Measurements from ENCODE around the gene EHF. TPM values are rescaled to one million over a fixed set of nuclear protein-coding genes. Genes with fewer than 3 reads are reported as not detected.
"Not testable (repeated sequence)": the region's sequence is repeated elsewhere in the genome, so short reads cannot be mapped to it uniquely, and the experiment has no call there.

Gene EHF
- total RNA-seq, 4 donors from 2014 or later = 0.13 to 30.0 (median 1.0) TPM

DNA sequence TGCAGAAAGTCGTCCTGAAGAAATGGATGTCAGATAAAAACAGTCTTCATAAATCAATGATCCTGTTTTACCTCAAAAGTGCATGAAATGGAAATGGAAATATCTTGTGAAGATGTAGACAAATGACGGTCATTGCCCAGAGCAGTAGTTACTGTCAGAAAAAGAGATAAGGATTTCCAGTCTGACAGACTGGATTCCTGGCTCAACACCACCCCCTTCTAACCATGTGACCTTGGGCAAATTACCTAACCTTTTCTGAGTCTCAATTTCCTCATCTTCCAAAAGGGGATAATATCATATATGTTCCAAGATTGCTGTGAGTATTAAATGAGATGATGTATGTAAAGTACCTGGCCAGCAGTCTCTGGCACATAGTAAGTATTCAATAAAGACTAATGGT is 32.9 kb upstream of the EHF start:
- H3K4me1 ChIP-seq = peaks cover 0 to 6% (median 0%) of the 10 kb centered on the region in 3 donors
- no peaks in the 10 kb centered on the region for H3K36me3 ChIP-seq
- no peak overlapping the region for H3K27ac ChIP-seq
- peaks cover 0 to under 1% (median 0%) of the 10 kb centered on the region in 3 donors for H3K9me3 ChIP-seq
- ATAC-seq = no peak
- WGBS, 2 donors (ENCODE audit: low coverage in 1 of 2) = 46% methylated on average over 2 of the region's 2 CpGs
- H3K27me3 ChIP-seq = peaks cover 5% of the 10 kb centered on the region
- no peak overlapping the region for H3K4me3 ChIP-seq
- no peak for TF ChIP-seq POLR2AphosphoS5 (IDR thresholded peaks at IDR 0.05)
- TF ChIP-seq, protein P1, sequence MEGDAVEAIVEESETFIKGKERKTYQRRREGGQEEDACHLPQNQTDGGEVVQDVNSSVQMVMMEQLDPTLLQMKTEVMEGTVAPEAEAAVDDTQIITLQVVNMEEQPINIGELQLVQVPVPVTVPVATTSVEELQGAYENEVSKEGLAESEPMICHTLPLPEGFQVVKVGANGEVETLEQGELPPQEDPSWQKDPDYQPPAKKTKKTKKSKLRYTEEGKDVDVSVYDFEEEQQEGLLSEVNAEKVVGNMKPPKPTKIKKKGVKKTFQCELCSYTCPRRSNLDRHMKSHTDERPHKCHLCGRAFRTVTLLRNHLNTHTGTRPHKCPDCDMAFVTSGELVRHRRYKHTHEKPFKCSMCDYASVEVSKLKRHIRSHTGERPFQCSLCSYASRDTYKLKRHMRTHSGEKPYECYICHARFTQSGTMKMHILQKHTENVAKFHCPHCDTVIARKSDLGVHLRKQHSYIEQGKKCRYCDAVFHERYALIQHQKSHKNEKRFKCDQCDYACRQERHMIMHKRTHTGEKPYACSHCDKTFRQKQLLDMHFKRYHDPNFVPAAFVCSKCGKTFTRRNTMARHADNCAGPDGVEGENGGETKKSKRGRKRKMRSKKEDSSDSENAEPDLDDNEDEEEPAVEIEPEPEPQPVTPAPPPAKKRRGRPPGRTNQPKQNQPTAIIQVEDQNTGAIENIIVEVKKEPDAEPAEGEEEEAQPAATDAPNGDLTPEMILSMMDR (IDR thresholded peaks at IDR 0.05) = no peak
- TF ChIP-seq EP300 (IDR thresholded peaks at IDR 0.05) = no peak
- no peak for TF ChIP-seq POLR2A (IDR thresholded peaks at IDR 0.05)

DNA sequence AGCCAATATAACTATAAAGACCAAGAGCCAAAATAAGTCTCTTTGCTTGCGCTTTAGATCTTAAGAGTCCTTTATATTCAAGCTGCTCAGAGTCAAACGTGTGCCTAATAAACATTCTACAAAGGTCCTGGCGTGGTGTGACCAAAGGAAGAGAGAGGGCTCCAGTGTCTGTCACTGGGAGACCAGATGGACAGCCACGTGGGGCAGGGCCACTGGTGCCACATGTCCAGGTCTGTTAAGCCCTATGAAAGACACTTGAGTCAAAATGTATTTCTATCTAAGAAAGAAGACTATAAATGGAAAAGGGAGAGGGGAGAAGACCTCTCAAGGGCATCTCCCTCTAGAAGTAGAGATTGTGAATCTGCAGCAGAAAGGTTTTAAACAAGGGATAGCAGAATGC is 32.2 kb upstream of the EHF start:
- Histone ChIP-seq H3K4me1 (peaks cover 0 to 6% (median 0%) of the 10 kb centered on the region in 3 donors), H3K9me3 (peaks cover 0 to 7% (median 0%) of the 10 kb centered on the region in 3 donors), H3K4me3 (no peak overlapping the region), H3K27ac (no peak overlapping the region), H3K27me3 (peaks cover 5% of the 10 kb centered on the region), H3K36me3 (no peaks in the 10 kb centered on the region)
- no peak for TF ChIP-seq POLR2AphosphoS5 (IDR thresholded peaks at IDR 0.05)
- TF ChIP-seq, protein P1 (IDR thresholded peaks at IDR 0.05) = no peak
- 57 to 72% methylated on average over 3 to 4 of the region's 4 CpGs for WGBS, 2 donors (ENCODE audit: low coverage in 1 of 2)
- ATAC-seq = no peak

DNA sequence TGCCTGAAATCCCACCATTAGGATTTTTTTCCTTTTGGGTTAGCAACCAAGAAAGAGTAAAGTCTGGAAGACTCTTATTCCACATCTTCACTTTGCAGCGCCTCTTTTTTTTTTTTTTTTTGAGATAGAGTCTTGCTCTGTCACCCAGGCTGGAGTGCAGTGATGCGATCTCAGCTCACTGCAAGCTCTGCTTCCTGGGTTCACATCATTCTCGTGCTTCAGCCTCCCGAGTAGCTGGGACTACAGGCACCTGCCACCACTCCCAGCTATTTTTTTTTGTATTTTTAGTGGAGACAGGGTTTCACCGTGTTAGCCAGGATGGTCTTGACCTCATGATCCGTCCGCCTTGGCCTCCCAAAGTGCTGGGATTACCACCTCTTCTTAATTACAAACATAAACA is 31.7 kb upstream of the EHF start:
- not testable (repeated sequence) for H3K4me3 ChIP-seq, H3K27me3 ChIP-seq, H3K4me1 ChIP-seq, H3K9me3 ChIP-seq, H3K27ac ChIP-seq, H3K36me3 ChIP-seq, ATAC-seq
- whole genome bisulfite sequencing, 2 donors (ENCODE audit: low coverage in 1 of 2) = 87 to 89% methylated on average over 5 to 7 of the region's 7 CpGs

DNA sequence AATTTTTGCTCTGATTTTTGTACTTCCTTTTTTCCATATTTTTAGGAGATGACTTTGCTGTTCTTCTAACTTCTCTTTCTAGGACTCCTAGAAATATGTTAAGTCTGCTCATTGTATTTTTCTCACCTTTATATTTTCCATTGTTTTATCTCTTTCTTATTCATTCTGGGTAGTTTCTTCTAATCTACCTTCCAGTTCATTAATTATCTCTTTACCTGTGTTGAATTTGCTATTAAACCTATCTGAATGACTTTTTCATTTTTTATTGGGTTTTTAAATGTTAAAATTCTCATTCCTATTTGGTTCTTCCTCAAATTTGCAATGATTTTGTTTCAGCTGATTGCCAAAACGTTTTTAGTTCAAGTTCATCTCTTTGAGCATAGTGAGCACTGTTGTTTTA is 27.8 kb upstream of the EHF start:
- Histone ChIP-seq H3K9me3 (peaks cover 0 to 8% (median 0%) of the 10 kb centered on the region in 3 donors), H3K4me3 (no peak overlapping the region), H3K27ac (no peak overlapping the region), H3K4me1 (no peaks in the 10 kb centered on the region), H3K36me3 (no peaks in the 10 kb centered on the region), H3K27me3 (peaks cover 11% of the 10 kb centered on the region)
- WGBS, 2 donors (ENCODE audit: low coverage in 1 of 2) = 17 to 40% methylated on average over 1 of the region's 1 CpG
- ATAC-seq = no peak
- TF ChIP-seq EP300 (IDR thresholded peaks at IDR 0.05) (no peak), POLR2A (IDR thresholded peaks at IDR 0.05) (no peak), POLR2AphosphoS5 (IDR thresholded peaks at IDR 0.05) (no peak)
- TF ChIP-seq, protein P1 (IDR thresholded peaks at IDR 0.05) = no peak

DNA sequence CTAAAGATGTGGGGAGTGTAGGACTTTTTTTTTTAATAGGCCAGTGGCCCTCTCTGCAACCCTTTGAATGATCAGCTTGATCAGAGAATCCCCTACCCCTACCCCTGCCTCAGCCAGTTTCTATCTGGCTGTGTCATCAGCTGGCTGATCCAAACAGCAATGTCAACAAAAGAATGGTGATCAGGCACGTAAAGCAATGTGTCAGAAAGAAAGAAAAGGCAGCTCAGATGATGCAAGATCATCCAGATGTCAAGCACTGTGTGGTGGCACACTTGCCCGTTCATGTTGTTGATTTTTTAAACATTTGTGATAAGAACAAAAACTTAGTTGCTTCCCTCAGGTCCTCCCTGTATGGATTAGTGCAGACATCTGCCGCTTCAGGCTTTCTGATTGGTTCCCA is 26.3 kb upstream of the EHF start:
- Histone ChIP-seq H3K27me3 (peaks cover 11% of the 10 kb centered on the region), H3K36me3 (no peaks in the 10 kb centered on the region), H3K4me3 (no peak overlapping the region), H3K4me1 (no peaks in the 10 kb centered on the region), H3K9me3 (peaks cover 0 to 8% (median 0%) of the 10 kb centered on the region in 3 donors), H3K27ac (no peak overlapping the region)
- WGBS, 2 donors (ENCODE audit: low coverage in 1 of 2) = 59 to 70% methylated on average over 2 to 3 of the region's 3 CpGs
- no peak for ATAC-seq
- TF ChIP-seq, protein P1 (IDR thresholded peaks at IDR 0.05) = no peak
- TF ChIP-seq EP300 (IDR thresholded peaks at IDR 0.05) (no peak), POLR2AphosphoS5 (IDR thresholded peaks at IDR 0.05) (no peak), POLR2A (IDR thresholded peaks at IDR 0.05) (no peak)

All from gastroesophageal sphincter (tissue), 4 donors.